GM19397 (cell line): ENCODE measurements around the gene CCIN.

ENCODE experiments used
- ATAC-seq: cut with Tn5 transposase; IDR thresholded peaks from one replicate; pipeline ENCODE4 v1.9.1; 2021; ENCODE audit warnings: mild to moderate bottlenecking, moderate library complexity; ENCODE audit not compliant: unreplicated experiment

Gene CCIN

DNA sequence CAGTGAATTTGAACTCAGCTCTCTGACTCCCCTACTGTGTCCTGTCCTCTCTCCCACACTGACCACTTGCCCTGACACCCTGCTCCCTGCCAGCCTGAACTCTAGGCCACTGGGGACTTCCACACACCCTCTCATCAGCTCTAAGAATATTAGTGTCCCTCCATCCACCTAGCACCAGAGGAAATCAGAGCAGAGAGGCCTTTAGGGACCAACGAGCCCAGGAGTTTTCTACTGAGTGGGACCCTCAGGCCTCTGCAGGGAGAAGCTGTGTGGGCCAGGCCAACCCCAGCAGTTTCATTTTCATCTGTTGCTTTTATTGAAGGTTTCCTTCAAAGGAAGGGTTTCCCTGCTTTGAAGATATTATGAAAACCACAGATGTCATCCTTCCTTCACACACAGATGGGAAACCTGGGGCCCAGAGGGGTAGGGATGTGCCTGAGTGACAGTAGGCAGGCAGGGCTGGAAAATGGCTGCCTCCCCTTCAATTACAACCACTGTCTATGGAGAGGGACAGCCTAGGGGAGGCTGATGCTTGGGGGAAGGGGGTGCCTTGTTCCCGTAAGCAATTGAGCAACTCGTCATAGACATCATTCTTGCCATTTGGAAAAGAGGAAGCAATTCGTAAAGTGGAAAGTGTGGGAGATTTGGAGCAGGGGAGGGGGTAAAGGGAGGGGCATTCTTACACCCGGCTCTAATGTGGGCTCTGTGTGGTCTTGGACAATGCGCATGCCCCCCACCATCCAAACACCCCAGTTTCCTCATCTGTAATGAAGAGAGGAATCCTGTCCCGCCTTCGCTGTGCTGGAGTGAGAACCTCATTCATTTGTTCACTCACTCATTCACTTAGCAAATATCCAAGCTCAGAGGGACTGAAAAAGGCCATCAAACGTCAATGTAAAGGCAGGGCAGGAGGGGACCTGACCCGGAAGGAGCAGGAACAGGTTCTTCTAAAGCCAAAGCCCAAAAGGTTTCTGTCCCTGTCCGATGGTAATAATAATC lies 28.8 kb upstream of the CCIN start:
- no peak for ATAC-seq

- ATAC-seq, result no peak
These were observed 27.9 kb upstream of the CCIN start for GRCh38 chr9:36141288-36141687.

- no peak for ATAC-seq
These were observed 27.4 kb upstream of the CCIN start for GRCh38 chr9:36141761-36142160.

DNA sequence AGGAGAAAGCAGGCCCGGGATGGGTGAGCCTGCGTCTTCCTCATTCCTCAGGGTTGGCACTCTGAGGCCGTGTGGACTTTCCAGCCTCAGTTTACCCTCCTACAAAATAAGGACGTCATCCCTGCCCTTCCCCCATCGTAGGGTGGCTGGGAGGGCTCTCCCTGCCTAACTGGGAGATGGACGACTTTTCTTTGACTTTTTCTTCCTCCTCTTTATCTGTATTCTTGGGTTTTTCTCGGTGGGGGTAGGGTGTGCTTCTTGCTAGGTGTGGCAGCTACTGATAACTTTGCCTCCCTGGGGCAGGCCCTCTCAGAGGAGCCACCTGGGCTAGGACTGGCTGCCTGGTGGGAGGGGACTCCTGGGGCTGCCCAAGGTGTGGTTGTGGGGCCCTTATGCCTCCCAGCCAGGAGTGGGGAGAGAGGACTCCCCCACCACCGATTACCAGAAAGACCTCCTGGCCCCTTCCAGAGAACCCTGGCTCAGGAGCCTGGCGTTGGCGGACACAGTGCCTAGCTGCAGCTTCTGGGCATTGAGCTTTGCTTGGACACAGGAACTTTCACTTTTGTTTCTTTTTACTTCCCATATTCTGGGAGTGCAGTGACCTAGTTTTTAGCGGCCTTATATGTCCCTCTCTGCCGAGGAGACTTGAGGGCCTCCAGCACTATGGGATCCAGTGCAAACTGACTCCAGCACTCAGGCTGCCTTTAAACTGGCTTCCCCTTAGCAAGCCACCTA lies 26.5 kb upstream of the CCIN start:
- no peak for ATAC-seq

GRCh38 chr9:36143245-36143641 lies 25.9 kb upstream of the CCIN start:
- no peak for ATAC-seq

DNA sequence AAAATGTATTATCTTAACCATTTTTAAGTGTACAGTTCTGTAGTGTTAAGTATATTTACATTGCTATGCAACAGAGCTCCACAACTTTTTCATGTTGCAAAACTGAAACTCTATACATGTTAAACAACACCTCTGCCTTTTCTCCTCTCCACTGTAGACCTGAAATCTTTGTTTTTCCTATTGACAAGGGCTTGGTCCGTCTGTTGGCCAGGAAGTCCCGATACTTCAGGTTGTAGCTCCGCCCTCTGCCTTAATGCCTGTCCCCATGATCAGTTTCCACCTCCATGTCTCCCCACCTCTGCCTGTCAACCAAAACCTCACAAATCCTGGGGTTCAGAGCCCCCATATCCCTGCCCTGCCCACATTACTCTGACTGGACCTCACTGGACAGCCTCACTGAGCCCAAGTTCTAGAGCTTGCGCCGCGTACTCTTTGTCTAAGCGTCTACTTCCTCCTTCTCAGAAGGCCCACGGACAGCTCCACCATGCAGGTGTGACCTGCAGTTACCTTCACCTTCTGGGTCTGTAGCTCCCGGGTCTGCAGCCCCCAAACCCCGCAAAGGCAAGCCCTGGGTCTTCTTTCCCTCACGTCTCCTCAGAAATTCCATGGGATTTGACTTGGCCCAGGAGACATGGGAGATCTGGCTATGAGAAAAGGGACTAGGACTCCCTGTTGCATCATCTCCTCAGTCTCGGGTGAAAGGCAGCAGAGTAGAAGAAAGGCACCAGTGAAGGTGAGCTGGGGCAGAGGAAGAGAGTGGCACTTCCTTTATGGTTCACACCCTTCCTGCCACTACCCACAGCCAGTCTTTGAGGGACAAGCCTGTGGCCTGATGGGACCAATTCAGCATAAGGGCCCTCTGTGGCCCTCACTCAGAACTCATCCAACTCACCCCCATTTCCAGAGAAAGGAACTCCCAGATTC lies 24.6 kb upstream of the CCIN start:
- no peak for ATAC-seq

GRCh38 chr9:36145970-36146369 lies 23.2 kb upstream of the CCIN start:
- ATAC-seq, result no peak

DNA sequence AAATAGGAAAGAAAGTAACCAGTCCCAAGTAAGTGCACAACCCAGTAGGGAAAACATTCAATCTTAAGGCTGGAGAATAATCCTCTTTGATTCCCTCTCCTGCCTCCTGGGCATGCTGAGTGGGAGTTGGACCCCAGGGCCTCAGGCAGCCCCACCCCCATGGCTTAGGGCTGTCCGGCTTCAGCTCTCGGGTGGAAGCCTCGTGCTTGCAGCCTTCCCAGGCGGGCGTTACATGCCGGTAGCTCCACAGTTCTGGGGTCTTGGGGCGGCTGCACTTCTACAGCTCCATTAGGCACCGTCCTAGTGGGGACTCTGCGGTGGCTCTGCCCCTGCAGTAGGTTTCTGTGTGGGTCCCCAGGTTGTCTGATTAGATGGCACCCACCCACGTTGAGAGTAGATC lies 22.5 kb upstream of the CCIN start:
- ATAC-seq, result no peak

DNA sequence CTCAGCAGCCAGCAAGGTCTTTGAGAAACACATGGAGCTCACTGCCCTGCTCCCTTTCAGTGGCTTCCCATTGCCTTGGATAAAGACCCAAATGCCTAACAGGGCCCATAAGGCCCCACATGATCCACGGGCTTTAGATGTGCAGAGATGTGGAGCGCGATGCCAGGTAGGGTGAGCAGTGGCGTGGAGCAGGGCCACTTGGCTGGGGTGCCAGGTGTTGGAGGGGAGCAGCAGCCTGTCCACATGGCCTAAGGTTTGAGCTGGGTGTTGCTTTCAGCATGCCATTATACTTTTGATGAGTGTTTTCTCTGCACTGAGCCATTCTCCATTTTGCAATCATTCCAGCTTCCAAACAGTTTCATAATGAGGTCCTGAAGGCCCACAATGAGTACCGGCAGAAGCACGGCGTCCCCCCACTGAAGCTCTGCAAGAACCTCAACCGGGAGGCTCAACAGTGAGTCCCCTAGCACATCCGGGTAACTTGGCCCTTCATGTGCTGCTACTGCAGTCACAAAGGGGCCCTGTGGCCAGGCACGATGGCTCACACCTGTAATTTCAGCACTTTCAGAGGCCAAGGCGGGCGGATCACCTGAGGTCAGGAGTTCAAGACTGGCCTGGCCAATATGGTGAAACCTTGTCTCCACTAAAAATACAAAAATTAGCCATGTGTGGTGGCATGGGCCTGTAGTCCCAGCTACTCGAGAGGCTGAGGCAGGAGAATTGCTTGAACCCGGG lies 21.6 kb upstream of the CCIN start:
- no peak for ATAC-seq

DNA sequence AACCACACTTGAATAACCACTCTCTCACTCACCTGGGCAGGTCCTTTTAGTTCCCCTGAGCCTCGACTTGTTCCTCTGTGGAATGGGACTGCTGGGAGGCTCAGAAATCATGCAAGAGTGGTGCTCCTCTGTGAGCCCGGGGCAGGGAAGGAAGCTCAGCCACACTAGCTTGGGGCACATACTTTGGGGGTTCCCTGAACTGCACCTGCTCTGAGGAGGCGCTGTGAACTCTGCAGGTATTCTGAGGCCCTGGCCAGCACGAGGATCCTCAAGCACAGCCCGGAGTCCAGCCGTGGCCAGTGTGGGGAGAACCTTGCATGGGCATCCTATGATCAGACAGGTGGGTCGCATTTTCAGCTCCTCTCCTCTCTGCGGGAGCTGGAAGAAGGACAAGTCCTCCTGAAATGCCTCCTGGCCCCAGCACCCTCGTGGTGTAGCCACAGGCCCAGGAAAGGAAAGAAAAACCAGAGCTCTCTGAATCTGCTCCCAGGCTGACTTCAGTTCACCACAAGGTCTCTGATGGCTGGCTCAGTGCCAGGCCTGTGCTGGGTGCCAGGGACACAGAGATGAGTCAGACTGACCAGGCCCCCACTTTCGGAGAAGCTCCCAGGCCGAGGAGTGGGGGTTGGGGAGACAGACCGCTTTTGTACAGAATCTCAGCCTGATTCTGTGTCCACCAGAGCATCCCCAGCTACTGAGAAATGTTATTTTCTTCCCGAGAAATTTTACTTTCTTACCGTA lies 20.7 kb upstream of the CCIN start:
- ATAC-seq, result no peak

DNA sequence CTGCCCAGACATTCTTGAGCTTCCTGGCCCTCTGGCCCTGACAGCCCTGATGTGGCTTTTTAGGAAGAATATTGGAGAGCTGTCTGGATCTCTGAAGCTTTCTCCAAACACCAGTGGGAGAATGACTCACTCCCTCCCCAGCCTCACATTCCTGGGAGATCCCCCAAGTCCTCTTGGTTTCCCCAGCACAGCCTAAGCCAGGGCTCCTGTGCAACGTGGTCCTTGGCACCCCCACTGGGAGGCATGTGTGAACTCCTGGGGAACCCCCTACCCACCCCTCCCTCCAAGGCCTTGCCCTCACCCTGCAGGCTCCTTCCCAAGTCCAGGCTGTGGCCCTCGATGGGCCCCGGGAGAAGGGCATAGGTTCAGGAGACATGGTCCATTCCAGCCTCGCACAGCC lies 20.0 kb upstream of the CCIN start:
- ATAC-seq, result no peak

DNA sequence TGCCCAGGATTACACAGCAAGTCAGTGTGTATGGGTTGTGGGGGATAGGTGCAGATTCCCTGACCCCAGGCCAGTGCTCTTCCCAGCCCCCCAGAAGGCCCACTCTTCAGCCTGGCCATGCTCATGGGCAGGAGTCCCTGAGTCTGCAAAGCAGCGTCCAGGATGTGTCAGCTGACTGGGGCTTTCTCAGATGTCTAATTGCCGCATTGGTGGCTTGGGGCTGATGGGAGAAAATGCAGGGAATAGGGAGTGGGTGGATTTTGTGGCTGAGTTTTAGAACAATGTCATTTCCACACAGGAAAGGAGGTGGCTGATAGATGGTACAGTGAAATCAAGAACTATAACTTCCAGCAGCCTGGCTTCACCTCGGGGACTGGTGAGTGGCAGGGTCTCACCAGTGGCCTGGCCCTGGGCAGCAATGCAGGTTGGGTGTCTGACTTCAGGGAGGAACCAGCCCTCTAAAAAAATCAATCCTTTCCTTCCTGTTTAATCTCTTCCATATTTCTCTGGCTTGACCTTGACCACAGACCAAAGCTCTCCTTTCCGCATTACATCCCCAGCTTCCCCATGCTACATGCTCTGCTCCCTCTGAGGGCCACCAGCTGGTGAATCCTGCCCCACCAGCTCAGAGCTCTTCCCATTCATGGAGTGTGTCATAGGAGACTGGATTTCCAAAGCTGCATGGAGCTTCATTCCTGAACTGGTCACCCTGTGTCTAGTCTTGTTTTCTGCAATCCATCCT lies 18.4 kb upstream of the CCIN start:
- no peak for ATAC-seq

DNA sequence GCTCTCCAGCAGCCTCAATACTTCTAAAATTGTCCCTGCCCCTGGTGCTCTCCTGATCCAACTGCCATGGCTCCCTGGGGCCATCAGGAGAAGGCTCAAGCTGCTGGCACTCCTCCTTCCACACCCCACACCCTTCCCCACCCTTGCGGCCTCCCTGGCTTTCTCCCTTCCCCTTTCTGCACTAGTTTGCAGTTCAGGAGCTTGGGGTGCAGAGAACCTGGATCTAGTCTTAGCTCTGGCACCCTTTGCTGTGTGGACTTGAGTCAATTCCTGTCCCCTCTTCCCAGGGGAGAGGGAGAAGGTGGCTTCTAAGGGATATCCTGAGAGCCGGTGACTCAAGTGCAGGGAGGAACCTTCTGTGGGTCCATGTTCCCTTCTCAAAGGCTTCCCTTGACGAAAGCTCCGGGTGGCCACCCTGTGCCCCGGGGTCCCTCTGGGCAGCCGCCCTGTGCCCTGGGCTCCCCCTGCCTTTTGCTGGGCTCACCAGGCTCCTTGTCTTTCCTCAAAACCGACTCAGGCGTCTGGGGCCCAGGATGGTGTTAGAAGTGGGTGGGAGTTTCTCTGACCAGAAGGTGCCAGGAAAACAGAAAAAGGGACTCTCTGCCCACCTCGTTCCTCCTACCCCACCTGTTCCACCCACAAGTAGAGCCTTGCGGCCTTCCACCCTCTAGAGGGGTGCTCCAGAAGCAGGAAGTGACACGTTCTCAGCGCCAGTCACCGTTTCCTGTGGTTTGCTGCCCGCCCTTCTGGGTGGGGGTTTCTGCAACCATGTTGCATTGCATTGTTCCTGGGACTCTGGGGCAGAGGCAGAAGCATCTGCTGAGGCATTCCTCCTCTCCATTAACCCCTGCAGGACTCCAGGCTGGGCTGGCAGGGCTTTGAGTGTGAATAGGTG lies 17.6 kb upstream of the CCIN start:
- peak; percentile 79 for ATAC-seq

DNA sequence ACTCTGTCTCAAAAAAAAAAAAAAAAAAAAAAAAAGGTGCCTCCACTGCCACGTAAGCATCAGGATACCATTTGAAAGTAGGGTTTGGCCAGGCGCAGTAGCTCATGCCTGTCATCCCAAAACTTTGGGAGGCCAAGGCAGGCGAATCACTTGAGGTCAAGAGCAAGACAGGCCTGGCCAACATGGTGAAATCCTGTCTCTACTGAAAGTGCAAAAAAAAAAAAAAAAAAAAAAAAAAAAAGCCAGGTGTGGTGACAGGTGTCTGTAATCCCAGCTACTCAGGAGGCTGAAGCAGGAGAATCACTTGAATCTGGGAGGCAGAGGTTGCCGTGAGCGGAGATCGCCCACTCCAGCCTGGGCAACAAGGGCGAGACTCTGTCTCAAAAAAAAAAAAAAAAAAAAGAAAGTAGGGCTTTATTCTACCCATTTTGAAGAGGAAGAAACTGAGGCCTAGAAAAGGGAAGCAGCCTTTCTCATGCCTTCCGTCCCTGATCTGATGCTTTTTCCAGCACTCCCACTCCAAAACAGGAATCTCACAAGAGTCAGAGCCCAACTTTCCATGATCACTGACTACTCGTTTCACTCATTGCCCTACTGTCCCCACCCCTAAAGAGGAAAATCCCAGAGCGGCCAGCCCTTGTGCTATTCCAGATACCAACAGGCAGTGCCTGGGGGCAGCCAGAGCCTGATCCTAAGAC lies 16.3 kb upstream of the CCIN start:
- ATAC-seq, result no peak

GRCh38 chr9:36153746-36154145 lies 15.4 kb upstream of the CCIN start:
- ATAC-seq, result no peak

DNA sequence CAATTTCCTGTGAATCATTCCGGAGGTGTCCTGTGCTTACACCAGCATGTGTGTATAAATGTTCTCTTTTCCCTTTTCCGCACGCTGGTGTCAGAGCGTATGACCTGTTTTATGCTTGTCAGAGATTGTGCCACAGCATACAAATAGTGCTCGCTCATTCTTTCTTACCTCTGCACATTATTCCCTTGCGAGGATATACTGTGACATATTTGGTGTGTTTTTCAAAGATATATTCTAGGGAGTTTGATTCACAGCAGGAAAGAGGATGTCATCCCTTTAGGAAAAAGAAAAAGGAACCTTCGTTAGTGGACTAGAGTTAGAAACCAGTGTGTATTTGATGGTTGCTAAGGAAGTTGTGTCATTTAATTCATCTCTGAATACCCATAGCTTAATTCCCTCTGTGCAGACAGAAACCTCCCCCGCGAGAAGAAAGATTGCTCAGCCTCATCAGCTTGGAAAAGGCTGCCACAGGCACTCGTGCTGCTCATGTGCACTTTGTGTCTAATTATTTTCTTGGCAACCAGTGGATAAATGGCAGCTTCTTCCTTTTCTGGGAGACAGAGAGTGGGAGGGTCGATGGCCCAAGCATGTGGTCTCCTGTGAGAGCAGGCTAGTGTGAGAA lies 14.7 kb upstream of the CCIN start:
- no peak for ATAC-seq

GRCh38 chr9:36156116-36156515 lies 13.1 kb upstream of the CCIN start:
- ATAC-seq, result no peak
